Cardiac septum (tissue), 1 donor: ENCODE measurements around the gene ZSWIM6. TPM values are rescaled to one million over a fixed set of nuclear protein-coding genes. Genes with fewer than 3 reads are reported as not detected.

Source experiments
- DNase-seq: peaks from one replicate; pipeline ENCODE4 v3.0.0-alpha.2; 2020; ENCODE audit warnings: low spot score
- intact Hi-C: fragments of 100-400 bp; cut with DNase I; formaldehyde crosslinking; loops from one replicate; pipeline ENCODE4 v1.14.0; 2022
- total RNA-seq: library from RNA; stranded (reverse); fragmentation: NEBNext Ultra II Directional; extraction: Animal tissue kit (Norgen Biotek cat#: 25700); gene quantifications from one replicate; pipeline ENCODE4 v1.2.1, GENCODE V29; 2021
- donor health status: DM: no; HTN: no; CAD: no.

The ZSWIM6 gene
- total RNA-seq, 1 donor from 2014 or later = 6.7 TPM

- intact Hi-C loops = no loop called here
- DNase-seq = no peak
Observed at GRCh38 chr5:61563401-61563800, 231.3 kb downstream of the ZSWIM6 start.

- no peak for DNase-seq
- intact Hi-C loops = no loop called here
Observed at GRCh38 chr5:61567337-61567736, 235.3 kb downstream of the ZSWIM6 start.

- intact Hi-C loops = no loop called here
Observed at GRCh38 chr5:61569353-61569752, 237.3 kb downstream of the ZSWIM6 start.

GRCh38 chr5:61570767-61571166 is 238.7 kb downstream of the ZSWIM6 start:
- intact Hi-C loops = no loop called here
- DNase-seq = no peak

More at GRCh38 chr5:61569353-61569752, 237.3 kb downstream of the ZSWIM6 start:
- no peak for DNase-seq

- intact Hi-C loops = no loop called here
- no peak for DNase-seq
Observed at GRCh38 chr5:61572959-61573358, 240.9 kb downstream of the ZSWIM6 start.

- intact Hi-C loops = no loop called here
- no peak for DNase-seq
Observed at GRCh38 chr5:61575103-61575502, 243.0 kb downstream of the ZSWIM6 start.

- no peak for DNase-seq
- intact Hi-C loops = no loop called here
Observed at GRCh38 chr5:61575581-61575980, 243.5 kb downstream of the ZSWIM6 start.

GRCh38 chr5:61576556-61576955 is 244.5 kb downstream of the ZSWIM6 start:
- intact Hi-C loops = no loop called here
- no peak for DNase-seq

- intact Hi-C loops = no loop called here
- no peak for DNase-seq
Observed at GRCh38 chr5:61578858-61579503, 246.9 kb downstream of the ZSWIM6 start.

- intact Hi-C loops = no loop called here
Observed at GRCh38 chr5:61582205-61582820, 250.3 kb downstream of the ZSWIM6 start.

GRCh38 chr5:61582887-61583286 is 250.8 kb downstream of the ZSWIM6 start:
- intact Hi-C loops = no loop called here
- DNase-seq = no peak

More at GRCh38 chr5:61582205-61582820, 250.3 kb downstream of the ZSWIM6 start:
- no peak for DNase-seq

GRCh38 chr5:61586096-61587084 is 254.3 kb downstream of the ZSWIM6 start:
- intact Hi-C loops = no loop called here
- DNase-seq = no peak

- DNase-seq = no peak
- intact Hi-C loops = no loop called here
Observed at GRCh38 chr5:61587125-61587524, 255.1 kb downstream of the ZSWIM6 start.

- no peak for DNase-seq
- intact Hi-C loops = no loop called here
Observed at GRCh38 chr5:61588216-61588615, 256.2 kb downstream of the ZSWIM6 start.

- intact Hi-C loops = no loop called here
Observed at GRCh38 chr5:61589946-61590345, 257.9 kb downstream of the ZSWIM6 start.

GRCh38 chr5:61590473-61590872 is 258.4 kb downstream of the ZSWIM6 start:
- intact Hi-C loops = no loop called here
- no peak for DNase-seq

More at GRCh38 chr5:61589946-61590345, 257.9 kb downstream of the ZSWIM6 start:
- DNase-seq = no peak

- DNase-seq = no peak
- intact Hi-C loops = no loop called here
Observed at GRCh38 chr5:61591859-61592258, 259.8 kb downstream of the ZSWIM6 start.

GRCh38 chr5:61595426-61595825 is 263.4 kb downstream of the ZSWIM6 start:
- no peak for DNase-seq

More at GRCh38 chr5:61595426-61595825, 263.4 kb downstream of the ZSWIM6 start:
- intact Hi-C loops = no loop called here
